Measurements from ENCODE around the gene ZCCHC24.

ZCCHC24 gene

GRCh38 chr10:79482304-79482703 is 36.9 kb upstream of the ZCCHC24 start:
- Mint-ChIP-seq H3K4me3 (no peak overlapping the region), H3K36me3 (no peaks in the 10 kb centered on the region), H3K9me3 (no peaks in the 10 kb centered on the region), H3K27me3 (peaks cover 22% of the 10 kb centered on the region), H3K27ac (no peak overlapping the region), H3K4me1 (no peaks in the 10 kb centered on the region)
- DNase-seq: no peak
- CTCF ChIA-PET: interaction anchor here (1.2 to 2.0 kb wide), 2 partner anchors 14 to 108 kb away, joined by 3 to 8 read pairs; no protein-coding TSS in a partner anchor

GRCh38 chr10:79479283-79479909 is 34.0 kb upstream of the ZCCHC24 start:
- H3K36me3 Mint-ChIP-seq: no peaks in the 10 kb centered on the region
- no peak overlapping the region for H3K27ac Mint-ChIP-seq
- no peaks in the 10 kb centered on the region for H3K4me1 Mint-ChIP-seq
- CTCF ChIA-PET: interaction anchor here (1.4 to 1.6 kb wide), 2 partner anchors 12 to 105 kb away, joined by 3 to 6 read pairs; no protein-coding TSS in a partner anchor
- no peaks in the 10 kb centered on the region for H3K9me3 Mint-ChIP-seq
- H3K4me3 Mint-ChIP-seq: no peak overlapping the region
- DNase-seq: no peak
- peaks cover 23% of the 10 kb centered on the region for H3K27me3 Mint-ChIP-seq

GRCh38 chr10:79477456-79477855 is 32.0 kb upstream of the ZCCHC24 start:
- no peaks in the 10 kb centered on the region for H3K9me3 Mint-ChIP-seq
- H3K27ac Mint-ChIP-seq: no peak overlapping the region
- CTCF ChIA-PET: interaction anchor here (0.7 to 2.2 kb wide), 5 partner anchors 8 to 404 kb away, joined by 3 to 16 read pairs (median 8); no protein-coding TSS in a partner anchor
- no peaks in the 10 kb centered on the region for H3K4me1 Mint-ChIP-seq
- H3K4me3 Mint-ChIP-seq: no peak overlapping the region
- DNase-seq: no peak
- H3K27me3 Mint-ChIP-seq: peaks cover 36% of the 10 kb centered on the region
- no peaks in the 10 kb centered on the region for H3K36me3 Mint-ChIP-seq

GRCh38 chr10:79476645-79477044 is 31.2 kb upstream of the ZCCHC24 start:
- CTCF ChIA-PET: interaction anchor here (1.9 to 2.2 kb wide), 3 partner anchors 8 to 102 kb away, joined by 8 to 16 read pairs (median 9); no protein-coding TSS in a partner anchor
- H3K27me3 Mint-ChIP-seq: peaks cover 37% of the 10 kb centered on the region
- DNase-seq: no peak

GRCh38 chr10:79475877-79476276 is 30.5 kb upstream of the ZCCHC24 start:
- CTCF ChIA-PET: interaction anchor here (2.2 kb wide), 1 partner anchor 101 kb away, joined by 9 read pairs; no protein-coding TSS in a partner anchor
- no peak overlapping the region for H3K27ac Mint-ChIP-seq
- no peaks in the 10 kb centered on the region for H3K9me3 Mint-ChIP-seq
- no peaks in the 10 kb centered on the region for H3K4me1 Mint-ChIP-seq
- DNase-seq: no peak
- no peaks in the 10 kb centered on the region for H3K36me3 Mint-ChIP-seq
- H3K27me3 Mint-ChIP-seq: peaks cover 37% of the 10 kb centered on the region
- H3K4me3 Mint-ChIP-seq: no peak overlapping the region

More at GRCh38 chr10:79476645-79477044, 31.2 kb upstream of the ZCCHC24 start:
- H3K27ac Mint-ChIP-seq: no peak overlapping the region
- H3K9me3 Mint-ChIP-seq: no peaks in the 10 kb centered on the region
- H3K4me1 Mint-ChIP-seq: no peaks in the 10 kb centered on the region
- H3K4me3 Mint-ChIP-seq: no peak overlapping the region
- H3K36me3 Mint-ChIP-seq: no peaks in the 10 kb centered on the region

GRCh38 chr10:79475119-79475653 is 29.8 kb upstream of the ZCCHC24 start:
- no peak overlapping the region for H3K4me3 Mint-ChIP-seq
- H3K27me3 Mint-ChIP-seq: peaks cover 33% of the 10 kb centered on the region
- CTCF ChIA-PET: interaction anchor here (0.8 to 2.2 kb wide), 3 partner anchors 74 to 101 kb away, joined by 4 to 9 read pairs (median 4); no protein-coding TSS in a partner anchor
- DNase-seq: no peak
- H3K9me3 Mint-ChIP-seq: no peaks in the 10 kb centered on the region
- H3K4me1 Mint-ChIP-seq: no peaks in the 10 kb centered on the region
- no peaks in the 10 kb centered on the region for H3K36me3 Mint-ChIP-seq
- no peak overlapping the region for H3K27ac Mint-ChIP-seq

- Mint-ChIP-seq H3K27ac (no peak overlapping the region), H3K36me3 (no peaks in the 10 kb centered on the region), H3K27me3 (peaks cover 34% of the 10 kb centered on the region), H3K4me3 (no peak overlapping the region), H3K4me1 (no peaks in the 10 kb centered on the region), H3K9me3 (no peaks in the 10 kb centered on the region)
- no peak for DNase-seq
- CTCF ChIA-PET: no interaction called here
Observed at GRCh38 chr10:79473496-79474095, 28.2 kb upstream of the ZCCHC24 start.

- no peaks in the 10 kb centered on the region for H3K36me3 Mint-ChIP-seq
- no peaks in the 10 kb centered on the region for H3K9me3 Mint-ChIP-seq
- H3K4me1 Mint-ChIP-seq: no peaks in the 10 kb centered on the region
- H3K27ac Mint-ChIP-seq: no peak overlapping the region
- CTCF ChIA-PET: no interaction called here
- peaks cover 35% of the 10 kb centered on the region for H3K27me3 Mint-ChIP-seq
- H3K4me3 Mint-ChIP-seq: no peak overlapping the region
- no peak for DNase-seq
Observed at GRCh38 chr10:79472951-79473350, 27.5 kb upstream of the ZCCHC24 start.

- Mint-ChIP-seq H3K4me1 (no peaks in the 10 kb centered on the region), H3K36me3 (no peaks in the 10 kb centered on the region), H3K9me3 (no peaks in the 10 kb centered on the region), H3K27me3 (peaks cover 40% of the 10 kb centered on the region), H3K4me3 (no peak overlapping the region), H3K27ac (no peak overlapping the region)
- CTCF ChIA-PET: interaction anchor here (1.1 to 2.1 kb wide), 3 partner anchors 21 to 98 kb away, joined by 3 to 6 read pairs (median 3); no protein-coding TSS in a partner anchor
- DNase-seq: no peak
Observed at GRCh38 chr10:79472449-79472848, 27.0 kb upstream of the ZCCHC24 start.

GRCh38 chr10:79471776-79472175 is 26.4 kb upstream of the ZCCHC24 start:
- Mint-ChIP-seq H3K27ac (no peak overlapping the region), H3K4me3 (no peak overlapping the region), H3K36me3 (no peaks in the 10 kb centered on the region), H3K4me1 (no peaks in the 10 kb centered on the region), H3K27me3 (peaks cover 42% of the 10 kb centered on the region), H3K9me3 (no peaks in the 10 kb centered on the region)
- no peak for DNase-seq
- CTCF ChIA-PET: interaction anchor here (1.1 to 2.1 kb wide), 3 partner anchors 22 to 98 kb away, joined by 3 to 6 read pairs (median 3); no protein-coding TSS in a partner anchor

- H3K4me1 Mint-ChIP-seq: no peaks in the 10 kb centered on the region
Observed at GRCh38 chr10:79470096-79470495, 24.7 kb upstream of the ZCCHC24 start.

GRCh38 chr10:79468841-79469585 is 23.6 kb upstream of the ZCCHC24 start:
- H3K27me3 Mint-ChIP-seq: peaks cover 28% of the 10 kb centered on the region
- no peak overlapping the region for H3K4me3 Mint-ChIP-seq
- no peak overlapping the region for H3K27ac Mint-ChIP-seq
- CTCF ChIA-PET: interaction anchor here (0.7 to 3.1 kb wide), 11 partner anchors 8 to 124 kb away, joined by 3 to 32 read pairs (median 4); no protein-coding TSS in a partner anchor
- H3K9me3 Mint-ChIP-seq: no peaks in the 10 kb centered on the region
- H3K4me1 Mint-ChIP-seq: no peaks in the 10 kb centered on the region
- H3K36me3 Mint-ChIP-seq: no peaks in the 10 kb centered on the region
- DNase-seq: no peak

More at GRCh38 chr10:79470096-79470495, 24.7 kb upstream of the ZCCHC24 start:
- Mint-ChIP-seq H3K27me3 (peaks cover 35% of the 10 kb centered on the region), H3K36me3 (no peaks in the 10 kb centered on the region), H3K27ac (no peak overlapping the region), H3K9me3 (no peaks in the 10 kb centered on the region), H3K4me3 (no peak overlapping the region)
- DNase-seq: no peak
- CTCF ChIA-PET: interaction anchor here (0.9 to 3.1 kb wide), 4 partner anchors 18 to 96 kb away, joined by 3 to 32 read pairs (median 14); no protein-coding TSS in a partner anchor

GRCh38 chr10:79468015-79468560 is 22.7 kb upstream of the ZCCHC24 start:
- Mint-ChIP-seq H3K27ac (no peak overlapping the region), H3K9me3 (no peaks in the 10 kb centered on the region), H3K4me1 (no peaks in the 10 kb centered on the region), H3K4me3 (no peak overlapping the region), H3K36me3 (no peaks in the 10 kb centered on the region), H3K27me3 (peaks cover 18% of the 10 kb centered on the region)
- no peak for DNase-seq
- CTCF ChIA-PET: interaction anchor here (0.7 to 3.1 kb wide), 21 partner anchors 9 to 177 kb away, joined by 3 to 32 read pairs (median 4); no protein-coding TSS in a partner anchor

Measured in activated naive CD4-positive, alpha-beta T cell treated with anti-CD3 and anti-CD28 coated beads, Interleukin-2, amount 10 ng/mL, durations not matched to agents 7 days and 5 days (primary cell).